ENCODE results near the gene ANKRD62.
"Not testable (repeated sequence)": the region's sequence is repeated elsewhere in the genome, so short reads cannot be mapped to it uniquely, and the experiment has no call there.

Gene ANKRD62

GRCh38 chr18:12099160-12099559 lies 5.5 kb downstream of the ANKRD62 start:
- no peak for DNase-seq (ENCODE audit: low spot score)

- DNase-seq (ENCODE audit: low spot score) = no peak
Observed at GRCh38 chr18:12101266-12101665, 7.6 kb downstream of the ANKRD62 start.

- no peak for DNase-seq (ENCODE audit: low spot score)
Observed at GRCh38 chr18:12102136-12102842, 8.6 kb downstream of the ANKRD62 start.

- DNase-seq (ENCODE audit: low spot score) = no peak
Observed at GRCh38 chr18:12106471-12106870, 12.8 kb downstream of the ANKRD62 start.

GRCh38 chr18:12109836-12110235 lies 16.2 kb downstream of the ANKRD62 start:
- no peak for DNase-seq (ENCODE audit: low spot score)

GRCh38 chr18:12113999-12114646 lies 20.5 kb downstream of the ANKRD62 start:
- no peak for DNase-seq (ENCODE audit: low spot score)

GRCh38 chr18:12119358-12119757 lies 25.7 kb downstream of the ANKRD62 start:
- no peak for DNase-seq (ENCODE audit: low spot score)

- DNase-seq (ENCODE audit: low spot score) = no peak
Observed at GRCh38 chr18:12121175-12122042, 27.8 kb downstream of the ANKRD62 start.

GRCh38 chr18:12122043-12122389 lies 28.4 kb downstream of the ANKRD62 start:
- not testable (repeated sequence) for DNase-seq (ENCODE audit: low spot score)

- DNase-seq (ENCODE audit: low spot score) = not testable (repeated sequence)
Observed at GRCh38 chr18:12127647-12128046, 34.0 kb downstream of the ANKRD62 start.

- not testable (repeated sequence) for DNase-seq (ENCODE audit: low spot score)
Observed at GRCh38 chr18:12138831-12139230, 45.2 kb downstream of the ANKRD62 start.

- DNase-seq (ENCODE audit: low spot score) = not testable (repeated sequence)
Observed at GRCh38 chr18:12140866-12141265, 47.2 kb downstream of the ANKRD62 start.

- DNase-seq (ENCODE audit: low spot score) = not testable (repeated sequence)
Observed at GRCh38 chr18:12141778-12142177, 48.1 kb downstream of the ANKRD62 start.

GRCh38 chr18:12149431-12149830 lies 55.8 kb downstream of the ANKRD62 start:
- DNase-seq (ENCODE audit: low spot score) = not testable (repeated sequence)

- no peak for DNase-seq (ENCODE audit: low spot score)
Observed at GRCh38 chr18:12154361-12154760, 60.7 kb downstream of the ANKRD62 start.

- DNase-seq (ENCODE audit: low spot score) = no peak
Observed at GRCh38 chr18:12155996-12156395, 62.4 kb downstream of the ANKRD62 start.

- DNase-seq (ENCODE audit: low spot score) = no peak
Observed at GRCh38 chr18:12159446-12159845, 65.8 kb downstream of the ANKRD62 start.

- no peak for DNase-seq (ENCODE audit: low spot score)
Observed at GRCh38 chr18:12162786-12163185, 69.1 kb downstream of the ANKRD62 start.

- DNase-seq (ENCODE audit: low spot score) = no peak
Observed at GRCh38 chr18:12165038-12165768, 71.6 kb downstream of the ANKRD62 start.
